ENCODE results near the gene CEMIP.

CEMIP gene

DNA sequence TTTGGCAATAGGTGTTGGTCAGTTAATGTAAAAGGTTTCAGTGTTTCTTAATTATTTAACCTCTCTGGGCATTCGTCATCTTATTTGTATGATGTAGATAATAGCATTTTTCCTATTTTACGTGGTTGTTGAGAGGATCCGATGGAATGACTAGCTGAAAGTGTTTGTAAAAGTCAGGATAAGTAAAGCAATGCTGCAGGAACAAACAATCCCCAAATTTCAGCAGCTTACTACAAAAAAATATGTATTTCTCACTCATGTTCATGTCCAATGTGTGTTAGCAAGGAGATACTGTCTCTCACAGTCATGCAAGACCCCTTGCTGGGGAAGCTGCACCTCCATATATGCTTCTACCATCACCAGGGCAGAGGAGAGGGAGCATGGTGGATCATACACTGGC is 38.7 kb downstream of the CEMIP start:
- no peaks in the 10 kb centered on the region for H3K9me2 ChIP-seq (replicated peaks; ENCODE audit: low read depth, low read length)
- no peak overlapping the region for H3K4me3 ChIP-seq (ENCODE audit: low read length, poor library complexity, severe bottlenecking)
- no peaks in the 10 kb centered on the region for H4K20me1 ChIP-seq (ENCODE audit: insufficient read depth, low read length, poor library complexity, severe bottlenecking)
- no peaks in the 10 kb centered on the region for H3K4me1 ChIP-seq (ENCODE audit: insufficient read depth, low read length, poor library complexity, severe bottlenecking)
- no peaks in the 10 kb centered on the region for H3K36me3 ChIP-seq (ENCODE audit: insufficient read depth, low read length)
- H3K4me2 ChIP-seq (ENCODE audit: low read depth, low read length, poor library complexity, severe bottlenecking) = no peak overlapping the region
- no peaks in the 10 kb centered on the region for H3K9me3 ChIP-seq (ENCODE audit: insufficient read depth, low read depth, low read length)
- H3K27me3 ChIP-seq (ENCODE audit: insufficient read depth, low read length, poor library complexity, severe bottlenecking) = no peaks in the 10 kb centered on the region
- no peak overlapping the region for H3K9ac ChIP-seq (ENCODE audit: low read depth, low read length, poor library complexity, severe bottlenecking)
- H3K79me2 ChIP-seq (ENCODE audit: insufficient read depth, low read length) = no peaks in the 10 kb centered on the region
- TF ChIP-seq, protein P1, sequence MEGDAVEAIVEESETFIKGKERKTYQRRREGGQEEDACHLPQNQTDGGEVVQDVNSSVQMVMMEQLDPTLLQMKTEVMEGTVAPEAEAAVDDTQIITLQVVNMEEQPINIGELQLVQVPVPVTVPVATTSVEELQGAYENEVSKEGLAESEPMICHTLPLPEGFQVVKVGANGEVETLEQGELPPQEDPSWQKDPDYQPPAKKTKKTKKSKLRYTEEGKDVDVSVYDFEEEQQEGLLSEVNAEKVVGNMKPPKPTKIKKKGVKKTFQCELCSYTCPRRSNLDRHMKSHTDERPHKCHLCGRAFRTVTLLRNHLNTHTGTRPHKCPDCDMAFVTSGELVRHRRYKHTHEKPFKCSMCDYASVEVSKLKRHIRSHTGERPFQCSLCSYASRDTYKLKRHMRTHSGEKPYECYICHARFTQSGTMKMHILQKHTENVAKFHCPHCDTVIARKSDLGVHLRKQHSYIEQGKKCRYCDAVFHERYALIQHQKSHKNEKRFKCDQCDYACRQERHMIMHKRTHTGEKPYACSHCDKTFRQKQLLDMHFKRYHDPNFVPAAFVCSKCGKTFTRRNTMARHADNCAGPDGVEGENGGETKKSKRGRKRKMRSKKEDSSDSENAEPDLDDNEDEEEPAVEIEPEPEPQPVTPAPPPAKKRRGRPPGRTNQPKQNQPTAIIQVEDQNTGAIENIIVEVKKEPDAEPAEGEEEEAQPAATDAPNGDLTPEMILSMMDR (conservative IDR thresholded peaks at IDR 0.05; ENCODE audit: low read length) = no peak
- TF ChIP-seq EZH2phosphoT487 (IDR thresholded peaks at IDR 0.05; ENCODE audit: borderline replicate concordance) = no peak
- no peaks in the 10 kb centered on the region for H3F3A ChIP-seq (ENCODE audit: low read depth)
- no peak overlapping the region for H2AFZ ChIP-seq (ENCODE audit: low read length)

DNA sequence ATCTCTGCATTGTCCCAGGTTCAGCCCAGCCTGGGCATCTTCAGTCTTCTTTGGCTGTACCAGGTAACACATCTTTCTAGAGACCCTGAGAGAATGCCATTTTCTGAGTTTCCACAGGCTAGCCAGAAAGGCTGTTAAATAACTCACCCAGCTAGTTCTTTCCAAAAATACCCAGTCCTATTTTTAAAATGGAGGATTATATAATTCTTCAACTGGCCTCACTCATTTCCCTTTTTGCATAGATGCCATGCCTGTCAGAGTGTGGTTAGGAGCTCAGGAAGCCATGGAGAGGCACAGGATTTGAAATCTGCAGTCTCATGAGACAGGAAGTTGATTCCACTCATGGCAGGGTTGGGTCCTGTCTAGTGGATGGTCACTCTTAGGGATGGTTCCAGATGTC is 39.8 kb downstream of the CEMIP start:
- no peaks in the 10 kb centered on the region for H3K27me3 ChIP-seq (ENCODE audit: insufficient read depth, low read length, poor library complexity, severe bottlenecking)
- H3K9me3 ChIP-seq (ENCODE audit: insufficient read depth, low read depth, low read length) = no peaks in the 10 kb centered on the region
- no peaks in the 10 kb centered on the region for H4K20me1 ChIP-seq (ENCODE audit: insufficient read depth, low read length, poor library complexity, severe bottlenecking)
- H3K79me2 ChIP-seq (ENCODE audit: insufficient read depth, low read length) = no peaks in the 10 kb centered on the region
- no peaks in the 10 kb centered on the region for H3K9me2 ChIP-seq (replicated peaks; ENCODE audit: low read depth, low read length)
- TF ChIP-seq, protein P1 (conservative IDR thresholded peaks at IDR 0.05; ENCODE audit: low read length) = no peak
- no peak for TF ChIP-seq EZH2phosphoT487 (IDR thresholded peaks at IDR 0.05; ENCODE audit: borderline replicate concordance)
- H3K4me1 ChIP-seq (ENCODE audit: insufficient read depth, low read length, poor library complexity, severe bottlenecking) = no peaks in the 10 kb centered on the region
- no peak overlapping the region for H3K4me2 ChIP-seq (ENCODE audit: low read depth, low read length, poor library complexity, severe bottlenecking)
- no peak overlapping the region for H3K4me3 ChIP-seq (ENCODE audit: low read length, poor library complexity, severe bottlenecking)
- H2AFZ ChIP-seq (ENCODE audit: low read length) = no peak overlapping the region
- H3F3A ChIP-seq (ENCODE audit: low read depth) = no peaks in the 10 kb centered on the region
- no peak overlapping the region for H3K9ac ChIP-seq (ENCODE audit: low read depth, low read length, poor library complexity, severe bottlenecking)
- H3K36me3 ChIP-seq (ENCODE audit: insufficient read depth, low read length) = no peaks in the 10 kb centered on the region

DNA sequence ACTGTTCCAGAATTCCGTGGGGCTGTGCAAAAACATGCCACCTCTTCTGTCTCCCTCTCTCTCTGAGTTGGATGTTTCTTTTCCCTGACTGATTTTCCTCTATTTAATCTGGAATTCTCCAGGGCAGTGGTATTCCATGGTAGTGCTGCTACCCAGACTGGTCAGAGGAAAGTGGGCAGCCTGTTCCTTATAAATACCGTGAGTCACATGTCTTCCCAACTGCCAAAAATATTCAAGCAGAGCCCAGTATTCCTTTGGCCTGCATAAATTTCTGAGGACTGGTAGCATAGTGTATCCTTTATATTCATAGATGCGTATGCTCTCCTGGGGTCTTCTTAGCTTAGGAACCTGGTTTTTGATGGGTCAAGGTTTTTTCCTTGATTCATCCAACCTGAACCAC is 40.9 kb downstream of the CEMIP start:
- H3K4me2 ChIP-seq (ENCODE audit: low read depth, low read length, poor library complexity, severe bottlenecking) = no peak overlapping the region
- H3K79me2 ChIP-seq (ENCODE audit: insufficient read depth, low read length) = no peaks in the 10 kb centered on the region
- H3K27me3 ChIP-seq (ENCODE audit: insufficient read depth, low read length, poor library complexity, severe bottlenecking) = no peaks in the 10 kb centered on the region
- no peak overlapping the region for H2AFZ ChIP-seq (ENCODE audit: low read length)
- no peak overlapping the region for H3K9ac ChIP-seq (ENCODE audit: low read depth, low read length, poor library complexity, severe bottlenecking)
- no peaks in the 10 kb centered on the region for H3K9me3 ChIP-seq (ENCODE audit: insufficient read depth, low read depth, low read length)
- H3K9me2 ChIP-seq (replicated peaks; ENCODE audit: low read depth, low read length) = no peaks in the 10 kb centered on the region
- no peaks in the 10 kb centered on the region for H3F3A ChIP-seq (ENCODE audit: low read depth)
- TF ChIP-seq, protein P1 (conservative IDR thresholded peaks at IDR 0.05; ENCODE audit: low read length) = no peak
- no peak for TF ChIP-seq EZH2phosphoT487 (IDR thresholded peaks at IDR 0.05; ENCODE audit: borderline replicate concordance)
- no peak overlapping the region for H3K4me3 ChIP-seq (ENCODE audit: low read length, poor library complexity, severe bottlenecking)
- no peaks in the 10 kb centered on the region for H4K20me1 ChIP-seq (ENCODE audit: insufficient read depth, low read length, poor library complexity, severe bottlenecking)
- no peaks in the 10 kb centered on the region for H3K36me3 ChIP-seq (ENCODE audit: insufficient read depth, low read length)
- H3K4me1 ChIP-seq (ENCODE audit: insufficient read depth, low read length, poor library complexity, severe bottlenecking) = no peaks in the 10 kb centered on the region

All from Loucy (cell line).